ENCODE data around the gene EEPD1. TPM values are rescaled to one million over a fixed set of nuclear protein-coding genes. Genes with fewer than 3 reads are reported as not detected.
"Not testable (repeated sequence)": the region's sequence is repeated elsewhere in the genome, so short reads cannot be mapped to it uniquely, and the experiment has no call there.

EEPD1 gene
- total RNA-seq, 2 donors from 2014 or later, result 21.9 to 30.1 TPM

DNA sequence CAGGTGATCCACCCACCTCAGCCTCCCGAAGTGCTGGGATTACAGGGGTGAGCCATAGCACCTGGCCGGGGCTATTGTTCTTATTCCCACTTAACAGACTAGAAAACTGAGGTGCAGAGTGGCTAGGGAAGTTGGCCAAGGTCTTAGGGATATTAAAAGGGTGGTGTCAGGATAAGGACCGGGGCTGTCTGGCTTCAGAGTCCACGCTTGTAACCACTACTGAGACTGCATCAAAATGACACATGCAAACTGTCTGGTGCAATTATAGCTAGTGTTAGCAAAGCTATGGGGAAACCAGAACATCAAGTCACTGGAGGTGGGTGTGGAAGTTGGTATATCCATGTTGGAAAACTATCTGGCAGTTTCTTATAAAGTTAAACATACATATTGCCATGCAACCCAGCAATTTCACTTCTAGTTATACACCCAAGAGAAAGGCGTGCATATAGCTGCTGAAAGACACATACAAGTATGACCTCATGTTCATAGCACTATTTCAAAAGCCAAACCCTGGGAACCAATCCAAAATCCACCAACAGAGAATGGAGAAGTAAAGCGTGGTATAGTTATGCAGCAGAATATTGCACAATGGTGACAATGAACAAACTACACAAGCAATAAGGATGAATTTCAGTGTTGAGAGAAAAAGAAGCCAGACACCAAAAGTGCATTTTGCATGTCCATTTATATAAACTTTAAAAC lies 33.9 kb upstream of the EEPD1 start:
- peak; percentile 58 for DNase-seq (ENCODE audit: low spot score)
- Histone ChIP-seq H3K4me1 (replicated peaks) (no peaks in the 10 kb centered on the region), H3K9me3 (no peaks in the 10 kb centered on the region), H3K27ac (no peak overlapping the region), H3K4me3 (no peak overlapping the region), H3K36me3 (no peaks in the 10 kb centered on the region), H3K27me3 (replicated peaks; ENCODE audit: insufficient read depth) (no peaks in the 10 kb centered on the region)
- intact Hi-C loops (cut with DNase I), result no loop called here
- TF ChIP-seq POLR2AphosphoS5 (IDR thresholded peaks at IDR 0.05), result peak; percentile 39
- TF ChIP-seq, protein P1, sequence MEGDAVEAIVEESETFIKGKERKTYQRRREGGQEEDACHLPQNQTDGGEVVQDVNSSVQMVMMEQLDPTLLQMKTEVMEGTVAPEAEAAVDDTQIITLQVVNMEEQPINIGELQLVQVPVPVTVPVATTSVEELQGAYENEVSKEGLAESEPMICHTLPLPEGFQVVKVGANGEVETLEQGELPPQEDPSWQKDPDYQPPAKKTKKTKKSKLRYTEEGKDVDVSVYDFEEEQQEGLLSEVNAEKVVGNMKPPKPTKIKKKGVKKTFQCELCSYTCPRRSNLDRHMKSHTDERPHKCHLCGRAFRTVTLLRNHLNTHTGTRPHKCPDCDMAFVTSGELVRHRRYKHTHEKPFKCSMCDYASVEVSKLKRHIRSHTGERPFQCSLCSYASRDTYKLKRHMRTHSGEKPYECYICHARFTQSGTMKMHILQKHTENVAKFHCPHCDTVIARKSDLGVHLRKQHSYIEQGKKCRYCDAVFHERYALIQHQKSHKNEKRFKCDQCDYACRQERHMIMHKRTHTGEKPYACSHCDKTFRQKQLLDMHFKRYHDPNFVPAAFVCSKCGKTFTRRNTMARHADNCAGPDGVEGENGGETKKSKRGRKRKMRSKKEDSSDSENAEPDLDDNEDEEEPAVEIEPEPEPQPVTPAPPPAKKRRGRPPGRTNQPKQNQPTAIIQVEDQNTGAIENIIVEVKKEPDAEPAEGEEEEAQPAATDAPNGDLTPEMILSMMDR (IDR thresholded peaks at IDR 0.05), result no peak
- WGBS, result 68% methylated on average over 6 of the region's 6 CpGs

DNA sequence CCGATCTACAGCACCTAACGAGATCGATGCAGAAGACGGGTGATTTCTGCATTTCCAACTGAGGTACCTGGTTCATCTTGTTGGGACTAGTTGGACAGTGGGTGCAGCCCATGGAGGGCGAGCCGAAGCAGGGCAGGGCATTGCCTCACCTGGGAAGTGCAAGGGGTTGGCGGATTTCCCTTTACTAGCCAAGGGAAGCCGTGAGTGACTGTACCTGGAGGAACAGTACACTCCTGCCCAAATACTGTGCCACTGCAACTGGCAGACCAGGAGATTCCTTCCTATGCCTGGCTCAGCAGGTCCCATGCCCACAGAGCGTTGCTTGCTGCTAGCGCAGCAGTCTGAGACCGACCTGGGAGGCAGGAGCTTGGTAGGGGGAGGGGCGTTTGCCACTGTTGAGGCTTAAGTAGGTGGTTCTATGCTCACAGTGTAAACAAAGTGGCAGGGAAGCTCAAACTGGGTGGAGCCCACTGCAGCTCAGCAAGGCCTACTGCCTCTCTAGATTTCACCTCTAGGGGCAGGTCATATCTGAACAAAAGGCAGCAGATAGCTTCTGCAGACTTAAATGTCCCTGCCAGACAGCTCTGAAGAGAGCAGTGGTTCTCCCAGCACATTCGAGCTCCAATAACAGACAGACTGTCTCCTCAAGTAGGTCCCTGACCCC lies 32.9 kb upstream of the EEPD1 start:
- intact Hi-C loops (cut with DNase I), result not testable (repeated sequence)
- whole genome bisulfite sequencing, result 86% methylated on average over 13 of the region's 13 CpGs

DNA sequence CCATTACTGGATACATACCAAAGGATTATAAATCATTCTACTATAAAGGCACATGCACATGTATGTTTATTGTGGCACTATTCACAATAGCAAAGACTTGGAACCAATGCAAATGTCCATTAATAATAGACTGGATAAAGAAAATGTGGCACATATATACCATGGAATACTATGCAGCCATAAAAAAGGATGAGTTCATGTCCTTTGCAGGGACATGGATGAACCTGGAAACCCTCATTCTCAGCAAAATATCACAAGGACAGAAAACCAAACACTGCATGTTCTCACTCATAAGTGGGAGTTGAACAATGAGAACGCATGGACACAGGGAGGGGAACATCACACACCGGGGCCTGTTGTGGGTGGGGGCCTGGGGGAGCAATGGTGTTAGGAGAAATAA lies 27.4 kb upstream of the EEPD1 start:
- H3K27ac ChIP-seq; intact Hi-C loops (cut with DNase I); H3K4me3 ChIP-seq; H3K36me3 ChIP-seq; H3K9me3 ChIP-seq; H3K27me3 ChIP-seq (replicated peaks; ENCODE audit: insufficient read depth); H3K4me1 ChIP-seq (replicated peaks); DNase-seq (ENCODE audit: low spot score): not testable (repeated sequence)
- 96% methylated on average over 2 of the region's 2 CpGs for WGBS

More for the DNA sequence above, 32.9 kb upstream of the EEPD1 start:
- not testable (repeated sequence) for H3K36me3 ChIP-seq; H3K4me1 ChIP-seq (replicated peaks); H3K4me3 ChIP-seq; DNase-seq (ENCODE audit: low spot score); H3K27me3 ChIP-seq (replicated peaks; ENCODE audit: insufficient read depth); H3K9me3 ChIP-seq; H3K27ac ChIP-seq

DNA sequence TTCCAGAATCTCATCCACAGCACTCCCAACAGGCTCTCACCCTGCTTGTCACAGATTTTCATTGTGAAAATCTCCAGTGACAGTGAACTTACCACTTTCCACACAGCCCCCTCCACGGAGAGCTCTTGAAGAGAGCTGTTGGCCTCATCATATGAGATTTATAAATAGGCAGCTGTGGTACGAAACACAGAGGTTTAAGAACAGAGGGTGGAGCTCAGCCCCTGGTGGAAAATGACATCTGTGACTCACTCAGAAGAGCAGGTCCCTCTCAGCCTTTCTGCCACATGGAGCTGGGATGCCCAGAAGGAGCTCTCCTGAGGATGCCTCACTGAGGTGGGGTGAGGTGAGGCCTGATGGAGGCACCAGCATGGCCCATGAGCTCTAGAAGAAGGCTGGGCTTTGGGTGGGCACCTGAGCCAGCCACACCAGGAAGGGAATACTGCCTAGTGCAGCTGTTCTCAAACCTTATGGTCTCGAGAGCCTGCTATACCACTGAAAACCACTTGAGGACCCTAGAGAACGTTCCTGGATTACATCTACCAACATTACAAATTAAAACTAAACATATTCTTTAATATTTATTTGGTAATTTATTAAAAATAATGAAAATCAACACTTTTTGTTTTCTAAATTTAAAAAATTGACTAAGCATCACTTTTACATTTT lies 25.8 kb upstream of the EEPD1 start:
- DNase-seq (ENCODE audit: low spot score), result no peak

DNA sequence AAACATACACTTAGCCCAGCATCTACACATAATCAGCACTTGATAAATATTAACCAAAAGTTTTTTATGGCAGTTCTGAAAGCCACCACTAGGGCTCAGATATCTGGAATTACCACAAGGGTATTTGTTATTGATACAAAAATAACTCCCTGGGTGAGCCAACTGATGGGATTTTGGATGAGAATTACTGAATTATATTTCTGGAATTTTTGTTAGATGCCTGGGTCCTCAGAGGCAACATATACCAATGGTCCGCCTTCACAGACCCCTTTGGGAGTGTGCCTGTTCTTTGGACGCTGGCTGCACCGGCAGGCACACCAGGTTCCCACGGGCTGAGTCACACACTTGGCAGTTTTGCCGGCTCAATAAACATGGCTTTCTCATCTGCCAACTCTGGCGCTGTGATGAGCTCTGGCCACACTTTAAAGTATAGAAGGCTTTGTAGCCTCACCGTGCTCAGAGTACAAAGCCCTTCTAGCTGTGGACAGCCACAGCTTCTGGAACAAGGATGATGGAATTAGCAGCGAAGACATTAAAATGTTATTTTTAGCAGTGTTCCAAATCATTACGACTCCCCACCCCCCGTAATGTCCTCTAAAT lies 24.5 kb upstream of the EEPD1 start:
- H3K27ac ChIP-seq, result peak overlapping the region; percentile 28 to 67
- peak; percentile 92 for DNase-seq (ENCODE audit: low spot score)
- intact Hi-C loops (cut with DNase I), result loop anchor here (1.0 kb wide), 1 partner anchor 24 kb away; no protein-coding TSS in a partner anchor
- TF ChIP-seq POLR2AphosphoS5 (IDR thresholded peaks at IDR 0.05) (peak; percentile 89), POLR2A (IDR thresholded peaks at IDR 0.05) (no peak)
- TF ChIP-seq, protein P1 (IDR thresholded peaks at IDR 0.05), result peak; percentile 37 to 87 (median 82)
- H3K9me3 ChIP-seq, result no peaks in the 10 kb centered on the region
- H3K27me3 ChIP-seq (replicated peaks; ENCODE audit: insufficient read depth), result no peaks in the 10 kb centered on the region
- no peaks in the 10 kb centered on the region for H3K36me3 ChIP-seq
- H3K4me1 ChIP-seq (replicated peaks), result no peaks in the 10 kb centered on the region
- 7% methylated on average over 10 of the region's 10 CpGs for WGBS
- H3K4me3 ChIP-seq, result no peak overlapping the region

More for the DNA sequence above, 25.8 kb upstream of the EEPD1 start:
- no peak overlapping the region for H3K27ac ChIP-seq
- H3K27me3 ChIP-seq (replicated peaks; ENCODE audit: insufficient read depth), result no peaks in the 10 kb centered on the region
- no peaks in the 10 kb centered on the region for H3K36me3 ChIP-seq
- 72% methylated on average over 4 of the region's 4 CpGs for WGBS
- no peaks in the 10 kb centered on the region for H3K9me3 ChIP-seq
- H3K4me3 ChIP-seq, result no peak overlapping the region
- intact Hi-C loops (cut with DNase I), result no loop called here
- no peaks in the 10 kb centered on the region for H3K4me1 ChIP-seq (replicated peaks)
- TF ChIP-seq POLR2AphosphoS5 (IDR thresholded peaks at IDR 0.05) (no peak), POLR2A (IDR thresholded peaks at IDR 0.05) (no peak)
- TF ChIP-seq, protein P1 (IDR thresholded peaks at IDR 0.05), result no peak
